Measurements from ENCODE around the gene CRY1. TPM values are rescaled to one million over a fixed set of nuclear protein-coding genes. Genes with fewer than 3 reads are reported as not detected.

The CRY1 gene
- polyA plus RNA-seq, 1 of the 3 experiments (the other 2 are of a cell fraction), result 4.9 TPM

DNA sequence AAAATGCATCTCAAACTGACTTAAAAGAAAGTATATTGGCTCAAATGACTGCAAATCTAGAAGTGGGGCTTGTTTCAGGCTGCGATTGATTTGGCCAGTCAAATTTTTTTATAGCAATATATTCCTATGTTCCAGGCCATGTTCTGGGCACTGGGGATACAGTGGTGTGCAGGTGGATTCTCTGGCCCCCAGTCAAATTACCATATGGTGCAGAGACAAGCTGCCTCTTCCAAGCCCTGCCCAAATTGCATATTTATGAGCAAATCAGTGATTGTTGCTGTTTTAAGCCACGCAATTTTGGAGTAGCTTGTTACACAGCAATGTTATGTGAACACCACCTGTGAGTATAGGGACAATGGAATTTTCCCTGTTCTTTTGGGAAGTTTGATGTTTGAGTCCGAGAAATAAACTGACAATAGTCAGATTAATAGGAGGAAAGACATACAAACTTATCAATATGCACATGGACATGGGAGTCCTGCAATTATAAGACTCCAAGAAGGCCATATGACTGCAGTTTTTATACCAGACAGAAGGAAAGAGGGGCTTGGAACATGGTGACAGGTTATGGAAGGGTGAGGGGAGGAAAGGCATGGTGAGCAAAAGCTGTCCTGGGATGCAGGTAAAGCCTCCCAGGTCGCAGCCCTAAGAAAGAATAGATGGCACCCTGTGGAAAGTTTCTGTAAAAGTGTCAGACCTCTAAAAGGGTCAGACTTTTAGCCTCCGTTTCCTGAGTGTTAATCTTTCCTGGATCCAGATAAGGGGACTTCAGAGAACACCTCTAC lies 13.1 kb upstream of the CRY1 start:
- Histone ChIP-seq H3K4me1 (ENCODE audit: control insufficient read depth in 1 of 2, insufficient read depth in 2 of 2, low read depth in 1 of 2, low read length in 1 of 2) (no peaks in the 10 kb centered on the region), H3F3A (replicated peaks; ENCODE audit: insufficient read depth) (no peaks in the 10 kb centered on the region), H4K20me1 (ENCODE audit: insufficient read depth) (no peaks in the 10 kb centered on the region), H3K4me3 (ENCODE audit: low read depth in 2 of 2, low read length in 1 of 2) (no peak overlapping the region), H3K9me3 (no peaks in the 10 kb centered on the region), H3K9ac (no peak overlapping the region), H3K79me2 (ENCODE audit: insufficient read depth) (no peaks in the 10 kb centered on the region), H3K36me3 (replicated peaks in 1 of 2; ENCODE audit: control insufficient read depth in 1 of 2, insufficient read depth in 2 of 2, low read length in 1 of 2) (no peaks in the 10 kb centered on the region), H3K27ac (ENCODE audit: low read depth in 2 of 2, low read length in 1 of 2) (no peak overlapping the region), H3K4me2 (no peak overlapping the region), H3K9me2 (no peaks in the 10 kb centered on the region), H3K27me3 (ENCODE audit: insufficient read depth) (no peaks in the 10 kb centered on the region; the same call in 1 of the 2 replicates), H2AFZ (ENCODE audit: low read depth) (no peak overlapping the region)
- CTCF ChIA-PET, result interaction anchor here (0.7 to 5.7 kb wide), 6 partner anchors 8 to 28 kb away, joined by 3 to 55 read pairs (median 8); partner anchors contain the start of gene CRY1
- TF ChIP-seq TEAD4 (IDR thresholded peaks at IDR 0.05; ENCODE audit: borderline replicate concordance, insufficient read depth) (no peak), TAF1 (IDR thresholded peaks at IDR 0.05; ENCODE audit: borderline replicate concordance, low read depth, low read length) (no peak), SMC3 (IDR thresholded peaks at IDR 0.05; ENCODE audit: low read depth, low read length) (no peak)
- POLR2A ChIA-PET, result no interaction called here
- WGBS (ENCODE audit: low lambda C conversion rate), result 33% methylated on average over 5 of the region's 5 CpGs
- no peak for DNase-seq

- Histone ChIP-seq H3F3A (replicated peaks; ENCODE audit: insufficient read depth) (no peaks in the 10 kb centered on the region), H3K36me3 (replicated peaks in 1 of 2; ENCODE audit: control insufficient read depth in 1 of 2, insufficient read depth in 2 of 2, low read length in 1 of 2) (no peaks in the 10 kb centered on the region), H3K4me3 (ENCODE audit: low read depth in 2 of 2, low read length in 1 of 2) (no peak overlapping the region), H2AFZ (ENCODE audit: low read depth) (no peak overlapping the region), H3K4me1 (ENCODE audit: control insufficient read depth in 1 of 2, insufficient read depth in 2 of 2, low read depth in 1 of 2, low read length in 1 of 2) (no peaks in the 10 kb centered on the region), H3K9me3 (no peaks in the 10 kb centered on the region), H3K27ac (ENCODE audit: low read depth in 2 of 2, low read length in 1 of 2) (no peak overlapping the region), H3K9me2 (no peaks in the 10 kb centered on the region), H3K79me2 (ENCODE audit: insufficient read depth) (no peaks in the 10 kb centered on the region), H3K4me2 (no peak overlapping the region), H3K27me3 (ENCODE audit: insufficient read depth) (no peaks in the 10 kb centered on the region; the same call in 1 of the 2 replicates), H3K9ac (no peak overlapping the region), H4K20me1 (ENCODE audit: insufficient read depth) (no peaks in the 10 kb centered on the region)
- TF ChIP-seq EP300 (IDR thresholded peaks at IDR 0.05; ENCODE audit: borderline replicate concordance in 1 of 2, low read depth in 1 of 2, low read length in 1 of 2), result no peak
- TF ChIP-seq USF1 (IDR thresholded peaks at IDR 0.05; ENCODE audit: borderline replicate concordance, low read depth), result no peak
- no peak for TF ChIP-seq JUND (IDR thresholded peaks at IDR 0.05)
- no peak for TF ChIP-seq RFX5 (IDR thresholded peaks at IDR 0.05; ENCODE audit: low read length)
- no peak for TF ChIP-seq CTCF (IDR thresholded peaks at IDR 0.05)
- TF ChIP-seq EZH2phosphoT487 (IDR thresholded peaks at IDR 0.05; ENCODE audit: borderline replicate concordance, low read depth), result no peak
- no peak for TF ChIP-seq TCF12 (IDR thresholded peaks at IDR 0.05)
- no peak for TF ChIP-seq ZBTB33 (IDR thresholded peaks at IDR 0.05; ENCODE audit: borderline replicate concordance, low read depth)
- TF ChIP-seq, protein P1, sequence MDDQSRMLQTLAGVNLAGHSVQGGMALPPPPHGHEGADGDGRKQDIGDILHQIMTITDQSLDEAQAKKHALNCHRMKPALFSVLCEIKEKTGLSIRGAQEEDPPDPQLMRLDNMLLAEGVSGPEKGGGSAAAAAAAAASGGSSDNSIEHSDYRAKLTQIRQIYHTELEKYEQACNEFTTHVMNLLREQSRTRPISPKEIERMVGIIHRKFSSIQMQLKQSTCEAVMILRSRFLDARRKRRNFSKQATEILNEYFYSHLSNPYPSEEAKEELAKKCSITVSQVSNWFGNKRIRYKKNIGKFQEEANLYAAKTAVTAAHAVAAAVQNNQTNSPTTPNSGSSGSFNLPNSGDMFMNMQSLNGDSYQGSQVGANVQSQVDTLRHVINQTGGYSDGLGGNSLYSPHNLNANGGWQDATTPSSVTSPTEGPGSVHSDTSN (IDR thresholded peaks at IDR 0.05), result no peak
- no peak for TF ChIP-seq RAD21 (IDR thresholded peaks at IDR 0.05; ENCODE audit: low read length)
- no peak for TF ChIP-seq GATA2 (CRISPR knock-in tag; IDR thresholded peaks at IDR 0.05)
- no peak for TF ChIP-seq CHD2 (IDR thresholded peaks at IDR 0.05; ENCODE audit: low read length, partially characterized antibody)
- TF ChIP-seq, protein P2, sequence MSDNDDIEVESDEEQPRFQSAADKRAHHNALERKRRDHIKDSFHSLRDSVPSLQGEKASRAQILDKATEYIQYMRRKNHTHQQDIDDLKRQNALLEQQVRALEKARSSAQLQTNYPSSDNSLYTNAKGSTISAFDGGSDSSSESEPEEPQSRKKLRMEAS (IDR thresholded peaks at IDR 0.05; ENCODE audit: low read depth), result no peak
- TF ChIP-seq SMC3 (IDR thresholded peaks at IDR 0.05; ENCODE audit: low read depth, low read length), result no peak
- TF ChIP-seq ELF1 (IDR thresholded peaks at IDR 0.05), result no peak
- no peak for TF ChIP-seq SIN3A (IDR thresholded peaks at IDR 0.05; ENCODE audit: borderline replicate concordance, low read depth, low read length)
- TF ChIP-seq MEF2A (IDR thresholded peaks at IDR 0.05; ENCODE audit: borderline replicate concordance, low read depth), result no peak
- TF ChIP-seq TAF1 (IDR thresholded peaks at IDR 0.05; ENCODE audit: borderline replicate concordance, low read depth, low read length), result no peak
- no peak for TF ChIP-seq MXI1 (IDR thresholded peaks at IDR 0.05; ENCODE audit: low read depth, low read length)
- WGBS (ENCODE audit: low lambda C conversion rate), result 8% methylated on average over 1 of the region's 1 CpG
- ChIA-PET CTCF (interaction anchor here (0.5 to 5.7 kb wide), 16 partner anchors 11 to 837 kb away, joined by 3 to 55 read pairs (median 4); partner anchors contain the start of gene CRY1), POLR2A (no interaction called here)
- no peak for DNase-seq
Measured at GRCh38 chr12:107105410-107105703, 12.0 kb upstream of the CRY1 start.
